GM21515 (cell line): ENCODE data around the gene KCNAB2.

ENCODE experiments used
- ATAC-seq: cut with Tn5 transposase; IDR thresholded peaks from one replicate; pipeline ENCODE4 v1.9.1; 2021; ENCODE audit not compliant: unreplicated experiment

The KCNAB2 gene

GRCh38 chr1:6094801-6095505, 49.3 kb downstream of the KCNAB2 start:
- ATAC-seq, result no peak

DNA sequence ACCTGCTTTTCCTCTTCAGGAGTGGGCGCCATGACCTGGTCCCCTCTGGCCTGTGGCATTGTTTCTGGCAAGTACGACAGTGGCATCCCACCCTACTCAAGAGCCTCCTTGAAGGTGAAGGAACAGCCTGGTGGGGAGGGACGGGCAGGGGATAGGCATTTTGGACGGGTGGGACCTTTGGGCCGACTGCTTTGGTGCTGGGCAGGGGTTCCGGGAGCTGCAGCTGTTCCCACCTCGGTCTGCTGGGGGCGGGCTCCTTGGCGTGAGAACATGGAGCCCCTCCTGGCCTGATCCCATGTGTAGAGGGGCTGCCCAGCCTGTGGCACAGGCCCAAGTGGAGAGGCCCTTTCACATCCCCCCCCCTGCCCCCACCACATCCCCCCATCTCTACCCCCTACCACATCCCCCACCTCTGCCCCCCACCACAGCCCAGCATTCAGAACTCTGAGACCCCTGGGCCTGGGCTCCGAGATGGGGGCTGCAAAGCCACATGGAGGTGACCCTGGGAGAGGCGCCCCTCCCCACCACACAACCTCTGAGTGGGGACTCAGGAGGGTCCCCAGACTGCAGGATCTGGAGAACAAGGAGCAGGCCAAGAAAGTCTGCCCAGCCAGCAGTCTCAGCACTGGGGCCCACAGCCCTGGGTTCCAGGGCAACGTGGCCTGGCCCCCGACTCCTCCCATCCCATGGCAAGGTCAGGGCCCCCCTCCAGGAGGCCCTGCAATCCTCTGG, 50.0 kb downstream of the KCNAB2 start:
- no peak for ATAC-seq

GRCh38 chr1:6096243-6097116, 50.8 kb downstream of the KCNAB2 start:
- ATAC-seq, result no peak

- ATAC-seq, result no peak
These were observed 51.5 kb downstream of the KCNAB2 start for GRCh38 chr1:6097117-6097595.

DNA sequence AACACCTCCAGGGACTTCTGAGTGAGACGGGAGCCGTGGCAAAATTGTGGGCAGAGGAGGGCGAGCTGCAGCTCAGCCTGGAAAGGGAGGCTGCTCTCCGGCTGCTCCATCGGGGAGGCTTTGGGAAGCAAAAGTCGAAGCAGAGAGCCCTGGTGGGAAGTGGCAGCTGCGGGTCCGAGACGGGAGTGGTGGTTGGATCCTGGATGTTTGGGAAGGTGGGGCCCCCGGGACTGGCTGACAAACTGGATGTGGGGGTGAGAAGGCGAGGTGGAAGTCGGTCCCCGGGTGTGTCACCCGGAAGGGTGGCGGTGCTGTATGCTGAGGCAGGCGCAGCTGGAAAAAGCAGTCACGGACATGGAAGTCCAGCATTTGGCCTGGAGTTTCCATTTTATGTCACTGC, 52.1 kb downstream of the KCNAB2 start:
- ATAC-seq, result no peak

DNA sequence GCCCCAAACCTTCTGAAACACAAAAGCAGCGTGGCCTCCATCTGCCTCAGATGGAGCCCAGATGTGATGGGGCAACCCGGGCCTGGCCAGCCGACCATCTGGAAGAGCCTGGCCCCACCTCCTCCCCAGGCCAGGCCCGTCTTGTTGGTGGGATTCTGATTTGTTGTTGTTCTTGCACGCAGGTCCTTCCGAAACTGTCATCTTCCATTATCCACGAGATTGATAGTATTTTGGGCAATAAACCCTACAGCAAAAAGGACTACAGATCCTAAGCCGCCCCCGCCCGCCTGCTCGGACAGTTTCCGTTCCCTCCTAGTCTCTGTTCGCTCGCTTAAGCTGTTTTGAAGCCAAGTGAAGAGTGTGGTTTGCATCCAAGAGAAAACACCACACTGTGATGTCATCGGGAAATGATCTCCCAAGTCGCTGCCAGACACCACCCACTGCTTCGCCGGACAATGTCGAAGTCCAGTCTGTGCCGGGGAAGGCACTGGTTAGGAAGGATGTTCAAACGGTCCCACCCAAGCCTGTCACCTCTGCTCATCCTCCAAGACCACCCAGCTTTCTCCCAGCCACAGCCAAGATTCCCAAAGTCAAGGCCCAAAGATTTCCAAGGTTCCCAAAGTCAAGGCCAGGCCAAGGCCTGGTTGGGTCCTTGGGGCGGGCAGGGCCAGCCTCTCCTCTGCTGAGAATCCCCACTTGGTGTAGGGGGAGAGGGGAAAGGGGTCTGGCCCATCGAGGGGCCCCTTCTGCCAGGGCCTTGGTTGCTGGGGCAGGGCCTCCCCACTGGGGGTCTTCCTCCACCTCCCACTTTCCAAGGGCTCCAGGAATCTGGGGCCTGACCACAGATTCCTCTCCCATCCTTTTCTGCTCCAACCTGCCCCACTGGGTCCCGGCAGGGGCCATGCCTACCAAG, 52.9 kb downstream of the KCNAB2 start:
- ATAC-seq, result no peak

- ATAC-seq, result no peak
These were observed 53.6 kb downstream of the KCNAB2 start for GRCh38 chr1:6099297-6099696.

DNA sequence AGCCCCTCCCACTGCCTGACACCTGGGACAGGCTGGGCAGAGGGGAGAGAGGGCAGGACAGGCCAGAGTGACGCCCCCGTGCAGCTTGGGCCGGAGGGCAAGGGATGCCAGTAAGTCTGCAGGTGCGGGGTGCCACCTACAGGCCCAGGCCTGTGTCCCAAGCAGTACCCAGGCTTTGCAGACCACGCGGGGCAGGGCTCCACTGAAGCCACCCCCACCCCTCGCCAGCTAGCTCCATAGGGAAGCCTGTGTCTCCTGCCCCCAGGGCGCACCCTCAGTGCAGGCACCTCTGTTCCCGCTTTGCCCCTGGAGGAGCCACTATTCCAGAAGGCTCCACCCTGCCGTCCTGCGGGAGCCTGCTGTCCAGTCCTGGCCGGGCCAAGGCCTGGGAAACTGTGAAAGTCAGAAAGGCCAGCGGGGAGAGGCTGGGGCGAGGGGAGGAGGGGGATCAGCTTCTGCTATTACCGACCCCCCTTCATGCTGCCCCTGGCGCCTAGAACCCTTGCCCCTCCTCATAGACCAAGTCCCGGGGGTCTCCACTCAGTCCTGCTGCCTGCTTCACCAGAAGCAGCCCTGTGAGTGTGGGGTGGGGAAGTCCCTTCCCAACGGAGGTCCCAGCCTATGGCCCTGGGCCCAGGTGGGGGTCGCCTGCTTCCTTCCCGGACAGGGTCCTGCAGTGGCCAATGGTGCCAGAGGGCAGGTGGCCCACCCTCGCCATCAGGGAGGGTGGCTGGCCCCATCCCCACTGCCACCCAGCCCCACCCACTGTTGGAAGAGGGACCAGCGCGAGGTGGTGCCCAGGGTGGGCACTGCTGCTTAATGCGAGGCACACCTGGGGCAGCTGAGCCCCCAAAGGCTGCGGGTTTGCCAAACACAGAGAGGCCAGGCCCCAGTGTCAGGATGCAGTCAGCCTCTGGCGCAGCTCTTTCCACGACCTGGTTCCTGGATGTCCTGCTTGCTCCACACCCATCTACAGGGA, 54.4 kb downstream of the KCNAB2 start:
- no peak for ATAC-seq

DNA sequence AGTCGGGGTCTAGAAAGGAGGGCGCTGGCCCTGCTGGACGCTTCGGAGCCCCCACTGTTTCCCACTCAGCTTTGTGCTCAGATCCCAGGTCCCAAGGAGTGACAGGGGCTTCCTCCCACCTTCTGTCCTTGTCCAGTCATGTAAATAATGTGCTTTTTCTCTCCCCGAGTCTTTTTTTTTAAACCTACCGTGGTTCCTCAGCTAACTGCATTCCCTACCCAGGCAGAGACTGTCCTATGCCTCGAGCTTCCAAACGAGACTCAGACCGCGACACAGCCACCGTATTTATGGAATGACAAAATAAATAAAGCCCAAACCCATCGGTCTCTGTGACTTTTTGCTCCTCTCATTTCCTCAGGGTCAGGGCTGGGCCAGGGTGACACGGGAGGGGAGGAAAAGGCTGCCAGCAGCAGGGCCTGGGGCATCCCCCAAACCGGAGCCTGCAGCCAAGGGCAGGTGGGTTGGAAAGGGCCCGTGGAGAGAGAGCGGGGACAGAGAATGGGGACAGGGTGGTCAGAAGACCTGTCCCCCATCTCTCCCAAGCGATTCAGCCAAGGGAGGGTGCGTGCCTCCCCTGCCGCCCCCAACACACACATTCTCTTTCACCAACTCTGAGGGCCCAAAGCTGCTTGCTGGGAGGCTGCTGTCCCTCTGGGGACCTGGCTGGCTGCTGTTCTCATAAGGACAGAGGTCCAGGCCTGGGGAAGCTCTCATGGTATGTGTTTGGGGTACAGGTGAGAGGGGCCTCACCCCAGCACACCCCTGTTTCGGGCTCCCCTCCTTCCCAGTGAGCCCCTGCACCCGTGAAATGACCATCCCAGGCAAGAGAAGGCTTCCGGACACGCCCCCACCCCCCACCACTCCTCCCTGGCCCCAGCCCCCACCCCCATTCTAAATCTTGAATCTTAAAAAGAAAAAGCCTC, 55.4 kb downstream of the KCNAB2 start:
- no peak for ATAC-seq

DNA sequence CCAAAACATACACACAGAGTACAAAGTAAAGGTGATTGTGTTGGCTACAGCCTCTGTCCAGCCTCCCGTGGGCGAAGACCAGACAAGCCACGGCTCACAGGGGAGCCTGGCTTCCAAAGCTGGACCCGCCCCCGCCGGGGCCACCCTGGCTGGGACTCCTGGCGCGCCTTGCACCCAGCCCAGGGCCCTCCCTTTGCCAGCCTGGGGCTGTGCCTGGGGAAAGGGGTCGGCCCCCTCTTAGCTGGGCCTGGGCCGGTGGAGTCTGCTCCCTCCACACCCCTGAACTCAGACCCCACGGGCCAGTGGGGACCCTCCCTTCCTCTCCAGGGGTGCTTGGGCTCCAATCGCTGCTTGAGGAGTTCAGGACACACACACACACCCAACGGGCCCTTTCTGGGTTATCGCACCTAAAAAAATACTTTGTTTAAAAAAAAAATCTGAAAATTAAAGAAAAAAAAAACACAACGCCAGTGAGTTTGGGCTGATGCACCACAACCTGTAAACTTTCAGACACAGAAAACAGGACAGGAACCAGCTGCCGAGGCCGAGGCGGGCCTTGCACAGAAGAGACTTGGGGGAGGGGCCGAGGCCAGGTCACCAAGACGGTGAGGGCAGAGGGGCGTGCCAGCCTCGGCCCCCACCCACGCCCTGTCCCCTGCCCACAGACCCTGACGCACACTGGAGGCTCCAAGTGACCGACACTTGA, 56.3 kb downstream of the KCNAB2 start:
- no peak for ATAC-seq

GRCh38 chr1:6102532-6102845, 56.8 kb downstream of the KCNAB2 start:
- ATAC-seq, result no peak

- ATAC-seq, result no peak
These were observed 57.6 kb downstream of the KCNAB2 start for GRCh38 chr1:6103111-6103853.

DNA sequence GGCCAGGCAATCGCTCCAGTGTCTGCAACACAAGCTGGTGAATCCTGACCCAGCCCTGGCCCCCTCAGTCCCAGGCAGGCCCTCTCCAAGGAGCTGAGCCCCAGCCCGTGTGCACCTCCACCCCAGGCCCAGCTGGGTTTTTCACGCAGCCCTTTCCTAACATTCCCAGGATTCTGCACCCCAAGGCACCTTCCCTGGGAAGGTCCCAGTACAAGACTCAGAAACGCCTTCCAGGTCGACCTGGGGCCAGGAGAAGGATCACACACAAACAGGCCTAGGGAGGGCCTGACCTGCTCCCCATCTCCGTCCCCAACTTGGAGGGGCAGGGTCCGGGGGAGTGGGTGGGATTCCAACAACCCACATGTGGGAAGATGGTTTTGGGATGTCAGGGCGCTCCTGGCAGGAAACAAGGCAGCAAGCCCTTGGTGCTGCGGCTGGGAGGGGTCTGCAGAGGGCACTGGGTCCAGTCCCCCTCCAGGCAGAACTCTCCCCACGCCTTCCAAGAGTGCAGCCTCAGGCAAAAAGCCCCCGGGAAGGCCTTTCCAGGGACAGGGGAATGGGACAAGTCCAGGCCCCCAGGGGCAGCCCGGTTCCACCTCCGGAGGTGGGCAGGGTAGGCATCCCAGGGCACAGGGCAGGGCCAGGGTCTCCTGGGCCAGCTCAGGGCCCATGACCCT, 58.3 kb downstream of the KCNAB2 start:
- no peak for ATAC-seq

GRCh38 chr1:6104631-6105030, 58.9 kb downstream of the KCNAB2 start:
- ATAC-seq, result no peak

GRCh38 chr1:6105218-6105679, 59.6 kb downstream of the KCNAB2 start:
- no peak for ATAC-seq

GRCh38 chr1:6105763-6106162, 60.1 kb downstream of the KCNAB2 start:
- ATAC-seq, result no peak
